Calu3 (cell line): ENCODE measurements around the gene CYS1. TPM values are rescaled to one million over a fixed set of nuclear protein-coding genes. Genes with fewer than 3 reads are reported as not detected.
"Not testable (repeated sequence)": the region's sequence is repeated elsewhere in the genome, so short reads cannot be mapped to it uniquely, and the experiment has no call there.

Source experiments
- BruUV-seq: library from RNA; stranded (reverse); fragments of 400-500 nt; replicated peaks from 2 replicates; lab custom pipeline; 2021; lab: Mats Ljungman, UMichigan
- CTCF ChIA-PET: fragments of 300-600 bp; sonication (Branson Sonifier 250); formaldehyde crosslinking; loops from one replicate; lab custom pipeline; 2022; ENCODE audit warnings: antibody characterized with exemption; lab: Charles Lee
- DNase-seq: peaks from one replicate; pipeline ENCODE4 v3.0.0; 2022
- H3K27ac Mint-ChIP-seq: one replicate; pipeline ENCODE4 v1.8.0; 2022; ENCODE audit warnings: mixed read lengths; ENCODE audit not compliant: unreplicated experiment
- H3K27me3 Mint-ChIP-seq: one replicate; pipeline ENCODE4 v1.8.0; 2022; ENCODE audit warnings: mixed read lengths; ENCODE audit not compliant: unreplicated experiment
- H3K36me3 Mint-ChIP-seq: one replicate; pipeline ENCODE4 v1.8.0; 2022; ENCODE audit warnings: mild to moderate bottlenecking, moderate library complexity, mixed read lengths; ENCODE audit not compliant: insufficient read depth, unreplicated experiment
- H3K4me1 Mint-ChIP-seq: one replicate; pipeline ENCODE4 v1.8.0; 2022; ENCODE audit warnings: mild to moderate bottlenecking, low read depth, mixed read lengths; ENCODE audit not compliant: unreplicated experiment
- H3K4me3 Mint-ChIP-seq: one replicate; pipeline ENCODE4 v1.8.0; 2022; ENCODE audit warnings: mild to moderate bottlenecking, low read depth, moderate library complexity, mixed read lengths; ENCODE audit not compliant: unreplicated experiment
- H3K9me3 Mint-ChIP-seq: one replicate; pipeline ENCODE4 v1.8.0; 2022; ENCODE audit warnings: low read depth, mixed read lengths; ENCODE audit not compliant: unreplicated experiment
- intact Hi-C: fragments of 100-400 bp; cut with micrococcal nuclease; formaldehyde crosslinking; loops from one replicate; pipeline ENCODE4 v1.10.0; 2022; ENCODE audit not compliant: unreplicated experiment
- total RNA-seq: library from RNA; stranded (reverse); gene quantifications from 2 replicates; pipeline ENCODE4 v1.2.3, GENCODE V29; 2022
- TF ChIP-seq, protein P1 (sequence below): fragments of 200-600 bp; IDR thresholded peaks from one replicate; pipeline ENCODE4 v1.8.0; 2022; ENCODE audit warnings: antibody characterized with exemption; ENCODE audit not compliant: unreplicated experiment

Gene CYS1
- total RNA-seq, 1 experiment from 2014 or later = 4.8 TPM

DNA sequence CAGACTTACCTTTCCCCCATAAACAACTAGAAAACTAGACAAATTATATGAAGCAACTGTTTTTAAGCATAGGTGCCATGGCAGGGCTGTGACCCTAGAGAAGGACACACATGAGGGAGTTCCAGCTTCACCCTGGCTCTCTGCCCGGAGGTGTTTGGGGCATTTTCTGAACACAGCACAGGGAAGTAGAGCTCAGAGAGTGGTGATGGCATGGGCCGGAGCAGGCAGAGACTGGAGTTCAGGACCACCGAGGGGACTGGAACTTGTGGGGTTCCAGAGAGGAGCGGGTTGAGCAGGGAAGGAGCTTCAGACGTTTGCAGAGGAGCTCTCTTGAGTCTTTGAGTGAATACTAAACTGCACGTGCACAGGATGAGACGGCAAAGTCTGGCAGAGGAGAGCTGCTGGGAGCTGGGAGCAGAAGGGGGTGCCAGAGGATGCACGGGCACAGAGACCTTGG lies 63.4 kb downstream of the CYS1 start:
- CTCF ChIA-PET = no interaction called here
- TF ChIP-seq, protein P1, sequence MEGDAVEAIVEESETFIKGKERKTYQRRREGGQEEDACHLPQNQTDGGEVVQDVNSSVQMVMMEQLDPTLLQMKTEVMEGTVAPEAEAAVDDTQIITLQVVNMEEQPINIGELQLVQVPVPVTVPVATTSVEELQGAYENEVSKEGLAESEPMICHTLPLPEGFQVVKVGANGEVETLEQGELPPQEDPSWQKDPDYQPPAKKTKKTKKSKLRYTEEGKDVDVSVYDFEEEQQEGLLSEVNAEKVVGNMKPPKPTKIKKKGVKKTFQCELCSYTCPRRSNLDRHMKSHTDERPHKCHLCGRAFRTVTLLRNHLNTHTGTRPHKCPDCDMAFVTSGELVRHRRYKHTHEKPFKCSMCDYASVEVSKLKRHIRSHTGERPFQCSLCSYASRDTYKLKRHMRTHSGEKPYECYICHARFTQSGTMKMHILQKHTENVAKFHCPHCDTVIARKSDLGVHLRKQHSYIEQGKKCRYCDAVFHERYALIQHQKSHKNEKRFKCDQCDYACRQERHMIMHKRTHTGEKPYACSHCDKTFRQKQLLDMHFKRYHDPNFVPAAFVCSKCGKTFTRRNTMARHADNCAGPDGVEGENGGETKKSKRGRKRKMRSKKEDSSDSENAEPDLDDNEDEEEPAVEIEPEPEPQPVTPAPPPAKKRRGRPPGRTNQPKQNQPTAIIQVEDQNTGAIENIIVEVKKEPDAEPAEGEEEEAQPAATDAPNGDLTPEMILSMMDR = no peak
- H3K4me1 Mint-ChIP-seq = no peaks in the 10 kb centered on the region
- H3K27me3 Mint-ChIP-seq = no peaks in the 10 kb centered on the region
- intact Hi-C loops = no loop called here
- no peak overlapping the region for H3K4me3 Mint-ChIP-seq
- DNase-seq = no peak
- H3K27ac Mint-ChIP-seq = no peak overlapping the region
- H3K36me3 Mint-ChIP-seq = no peaks in the 10 kb centered on the region
- no peaks in the 10 kb centered on the region for H3K9me3 Mint-ChIP-seq
- BruUV-seq = no TSS peak

DNA sequence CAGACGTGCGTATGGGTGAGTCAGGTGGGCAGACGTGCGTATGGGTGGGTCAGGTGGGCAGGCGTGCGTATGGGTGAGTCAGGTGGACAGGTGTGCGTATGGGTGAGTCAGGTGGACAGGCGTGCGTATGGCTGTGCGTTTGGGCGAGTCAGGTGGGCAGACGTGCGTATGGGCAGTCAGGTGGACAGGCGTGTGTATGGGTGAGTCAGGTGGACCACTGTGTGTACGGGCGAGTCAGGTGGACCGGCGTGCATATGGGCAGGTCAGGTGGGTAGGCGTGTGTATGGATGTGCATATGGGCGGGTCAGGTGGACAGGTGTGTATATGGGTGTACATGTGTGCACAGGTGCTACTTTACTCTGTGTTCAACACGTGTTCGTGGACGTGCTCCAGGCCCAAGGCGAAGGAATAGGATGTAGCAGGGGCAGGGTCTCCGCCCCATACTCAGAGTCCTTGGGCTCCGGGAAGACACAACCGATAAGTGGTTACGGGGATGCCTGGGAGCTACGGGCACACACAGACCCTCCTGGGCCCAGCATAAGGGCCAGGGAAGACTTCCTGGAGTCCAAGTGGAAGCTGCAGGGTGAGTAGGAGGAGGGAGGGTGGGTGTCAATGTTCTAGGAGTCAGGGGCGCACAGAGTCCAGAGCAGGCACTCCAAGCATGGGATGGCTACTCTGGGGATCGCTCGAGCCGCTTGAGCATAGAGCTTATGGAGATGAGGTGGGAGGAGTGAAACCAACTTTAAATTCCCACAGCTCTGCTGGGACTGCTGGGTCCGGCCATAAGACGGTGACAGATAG lies 64.0 kb downstream of the CYS1 start:
- Mint-ChIP-seq H3K36me3 (no peaks in the 10 kb centered on the region), H3K4me1 (no peaks in the 10 kb centered on the region), H3K27me3 (no peaks in the 10 kb centered on the region), H3K4me3 (no peak overlapping the region), H3K27ac (no peak overlapping the region), H3K9me3 (no peaks in the 10 kb centered on the region)
- TF ChIP-seq, protein P1 = no peak
- intact Hi-C loops = no loop called here
- BruUV-seq = no TSS peak
- CTCF ChIA-PET = interaction anchor here (0.6 kb wide), 1 partner anchor 721 kb away, joined by 3 read pairs; no protein-coding TSS in a partner anchor
- DNase-seq = no peak

DNA sequence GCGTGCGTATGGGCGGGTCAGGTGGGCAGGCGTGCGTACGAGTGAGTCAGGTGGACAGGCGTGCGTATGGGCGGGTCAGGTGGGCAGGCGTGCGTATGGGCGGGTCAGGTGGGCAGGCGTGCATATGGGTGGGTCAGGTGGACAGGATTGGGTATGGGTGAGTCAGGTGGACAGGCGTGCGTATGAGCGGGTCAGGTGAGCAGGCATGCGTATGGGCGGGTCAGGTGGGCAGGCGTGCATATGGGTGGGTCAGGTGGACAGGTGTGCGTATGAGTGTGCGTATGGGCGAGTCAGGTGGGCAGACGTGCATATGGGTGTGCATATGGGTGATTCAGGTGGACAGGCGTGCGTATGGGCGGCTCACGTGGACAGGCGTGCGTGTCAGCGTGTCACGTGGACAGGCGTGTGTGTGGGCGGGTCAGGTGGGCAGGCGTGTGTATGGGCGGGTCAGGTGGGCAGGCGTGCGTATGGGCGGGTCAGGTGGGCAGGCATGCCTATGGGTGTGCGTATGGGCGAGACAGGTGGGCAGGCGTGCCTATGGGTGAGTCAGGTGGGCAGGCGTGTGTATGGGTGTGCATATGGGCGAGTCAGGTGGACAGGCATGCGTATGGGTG lies 64.7 kb downstream of the CYS1 start:
- BruUV-seq, H3K36me3 Mint-ChIP-seq, H3K4me1 Mint-ChIP-seq, intact Hi-C loops, H3K27ac Mint-ChIP-seq, H3K4me3 Mint-ChIP-seq, DNase-seq, H3K9me3 Mint-ChIP-seq, CTCF ChIA-PET, H3K27me3 Mint-ChIP-seq: not testable (repeated sequence)

DNA sequence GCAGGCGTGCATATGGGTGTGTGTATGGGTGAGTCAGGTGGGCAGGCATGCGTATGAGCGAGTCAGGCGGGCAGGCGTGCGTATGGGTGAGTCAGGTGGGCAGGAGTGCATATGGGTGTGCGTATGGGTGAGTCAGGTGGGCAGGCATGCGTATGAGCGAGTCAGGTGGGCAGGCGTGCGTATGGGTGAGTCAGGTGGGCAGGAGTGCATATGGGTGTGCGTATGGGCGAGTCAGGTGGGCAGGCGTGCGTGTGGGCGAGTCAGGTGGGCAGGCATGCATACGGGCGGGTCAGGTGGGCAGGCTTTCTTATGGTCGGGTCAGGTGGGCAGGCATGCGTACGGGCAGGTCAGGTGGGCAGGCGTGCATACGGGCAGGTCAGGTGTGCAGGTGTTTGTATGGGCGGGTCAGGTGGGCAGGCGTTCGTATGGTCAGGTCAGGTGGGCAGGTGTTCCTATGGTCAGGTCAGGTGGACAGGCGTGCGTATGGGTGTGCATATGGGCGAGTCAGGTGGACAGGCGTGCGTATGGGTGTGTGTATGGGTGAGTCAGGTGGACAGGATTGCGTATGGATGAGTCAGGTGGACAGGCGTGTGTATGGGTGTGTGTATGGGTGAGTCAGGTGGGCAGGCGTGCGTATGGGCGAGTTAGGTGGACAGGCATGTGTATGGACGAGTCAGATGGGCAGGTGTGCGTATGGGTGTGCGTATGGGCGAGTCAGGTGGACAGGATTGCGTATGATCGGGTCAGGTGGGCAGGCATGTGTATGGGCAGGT lies 65.6 kb downstream of the CYS1 start:
- Mint-ChIP-seq H3K36me3 (no peaks in the 10 kb centered on the region), H3K4me1 (no peaks in the 10 kb centered on the region), H3K9me3 (no peaks in the 10 kb centered on the region), H3K4me3 (no peak overlapping the region), H3K27me3 (no peaks in the 10 kb centered on the region), H3K27ac (no peak overlapping the region)
- CTCF ChIA-PET = no interaction called here
- DNase-seq = no peak
- intact Hi-C loops = no loop called here
- no TSS peak for BruUV-seq
- TF ChIP-seq, protein P1 = no peak

DNA sequence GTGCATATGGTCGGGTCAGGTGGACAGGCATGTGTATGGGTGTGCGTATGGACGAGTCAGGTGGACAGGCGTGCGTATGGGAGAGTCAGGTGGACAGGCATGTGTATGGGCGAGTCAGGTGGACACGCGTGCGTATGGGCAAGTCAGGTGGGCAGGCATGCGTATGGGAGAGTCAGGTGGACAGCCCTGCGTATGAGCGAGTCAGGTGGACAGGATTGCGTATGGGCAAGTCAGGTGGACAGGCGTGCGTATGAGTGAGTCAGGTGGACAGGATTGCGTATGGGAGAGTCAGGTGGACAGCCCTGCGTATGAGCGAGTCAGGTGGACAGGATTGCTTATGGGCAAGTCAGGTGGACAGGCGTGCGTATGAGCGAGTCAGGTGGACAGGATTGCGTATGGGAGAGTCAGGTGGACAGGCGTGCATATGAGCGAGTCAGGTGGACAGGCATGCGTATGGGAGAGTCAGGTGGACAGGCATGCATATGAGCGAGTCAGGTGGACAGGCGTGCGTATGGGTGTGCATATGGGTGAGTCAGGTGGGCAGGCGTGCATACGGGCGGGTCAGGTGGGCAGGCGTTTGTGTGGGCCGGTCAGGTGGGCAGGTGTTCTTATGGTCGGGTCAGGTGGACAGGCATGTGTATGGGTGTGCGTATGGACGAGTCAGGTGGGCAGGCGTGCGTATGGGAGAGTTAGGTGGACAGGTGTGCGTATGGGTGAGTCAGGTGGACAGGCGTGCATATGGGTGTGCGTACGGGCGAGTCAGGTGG lies 66.4 kb downstream of the CYS1 start:
- H3K27ac Mint-ChIP-seq, CTCF ChIA-PET, intact Hi-C loops, H3K27me3 Mint-ChIP-seq, H3K4me1 Mint-ChIP-seq, H3K4me3 Mint-ChIP-seq, H3K36me3 Mint-ChIP-seq, H3K9me3 Mint-ChIP-seq, DNase-seq, BruUV-seq: not testable (repeated sequence)
